EH (cell line): Measurements from ENCODE around the gene ACP5.
"Not testable (repeated sequence)": the region's sequence is repeated elsewhere in the genome, so short reads cannot be mapped to it uniquely, and the experiment has no call there.

ENCODE experiments used
- DNase-seq: peaks from one replicate; pipeline ENCODE4 v3.0.0-alpha.2; 2015; ENCODE audit warnings: low read depth

ACP5 gene

GRCh38 chr19:11577451-11578257 is at the start of gene ACP5:
Gene ACP5, minus strand, starts transcription at chr19:11577645. Its CDS starts 328 bp downstream, at chr19:11577317.
- DNase-seq = peak; percentile 44

GRCh38 chr19:11626252-11626651 is 48.8 kb upstream of the ACP5 start:
- DNase-seq = no peak

- peak; percentile 78 for DNase-seq
Measured at GRCh38 chr19:11624069-11624463, 46.6 kb upstream of the ACP5 start.

DNA sequence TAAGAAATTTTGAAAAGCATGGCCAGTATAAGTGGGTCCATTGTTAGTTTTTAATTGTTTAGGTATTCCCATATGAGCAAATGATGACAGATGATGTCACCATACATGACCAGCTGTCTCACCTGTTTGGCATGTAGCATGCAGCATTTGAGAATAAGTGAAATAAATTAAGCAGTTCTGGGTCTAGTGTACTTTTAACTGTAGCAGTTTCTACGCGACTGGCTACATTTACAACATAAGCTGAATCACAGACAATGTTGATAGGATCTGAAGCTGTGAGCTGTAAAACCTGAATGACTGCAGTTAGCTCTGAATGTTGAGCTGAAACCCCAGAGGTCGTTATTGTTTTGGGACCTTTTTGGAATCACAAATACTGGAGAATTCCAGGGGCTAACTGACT is 45.0 kb upstream of the ACP5 start:
- peak; percentile 16 for DNase-seq

- no peak for DNase-seq
Measured at GRCh38 chr19:11620553-11620952, 43.1 kb upstream of the ACP5 start.

GRCh38 chr19:11617180-11618062 is 40.0 kb upstream of the ACP5 start:
- no peak for DNase-seq

DNA sequence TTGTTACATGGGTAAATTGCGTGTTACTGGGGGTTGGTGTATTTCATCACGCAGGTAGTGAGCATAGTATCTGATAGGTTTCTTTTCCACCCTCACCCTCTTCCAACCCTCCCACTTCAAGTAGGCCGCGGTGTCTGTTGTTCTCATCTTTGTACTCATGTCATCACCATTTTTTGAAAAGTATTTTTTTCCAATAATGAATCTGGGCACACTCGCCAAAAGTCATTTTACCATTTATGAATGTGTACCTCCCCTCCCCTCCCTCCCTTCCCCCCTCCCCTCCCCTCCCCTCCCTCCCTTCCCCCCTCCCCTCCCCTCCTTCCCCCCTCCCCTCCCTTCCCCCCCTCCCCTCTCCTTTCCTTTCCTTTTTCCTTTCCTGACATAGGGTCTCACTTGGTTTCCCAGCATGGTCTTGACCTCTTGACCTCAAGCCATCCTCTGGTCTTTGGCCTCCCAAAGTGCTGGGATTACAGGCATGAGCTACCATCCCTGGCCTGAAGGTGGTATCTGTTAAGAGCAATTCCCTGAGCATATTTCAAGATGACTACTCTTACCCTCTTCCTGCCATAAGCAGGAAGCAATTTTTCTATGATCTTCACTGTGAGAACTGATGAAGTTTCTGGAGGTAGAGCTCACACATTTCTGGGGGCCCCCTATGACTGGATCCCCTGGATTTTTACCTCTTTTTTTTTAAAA is 35.5 kb upstream of the ACP5 start:
- no peak for DNase-seq

DNA sequence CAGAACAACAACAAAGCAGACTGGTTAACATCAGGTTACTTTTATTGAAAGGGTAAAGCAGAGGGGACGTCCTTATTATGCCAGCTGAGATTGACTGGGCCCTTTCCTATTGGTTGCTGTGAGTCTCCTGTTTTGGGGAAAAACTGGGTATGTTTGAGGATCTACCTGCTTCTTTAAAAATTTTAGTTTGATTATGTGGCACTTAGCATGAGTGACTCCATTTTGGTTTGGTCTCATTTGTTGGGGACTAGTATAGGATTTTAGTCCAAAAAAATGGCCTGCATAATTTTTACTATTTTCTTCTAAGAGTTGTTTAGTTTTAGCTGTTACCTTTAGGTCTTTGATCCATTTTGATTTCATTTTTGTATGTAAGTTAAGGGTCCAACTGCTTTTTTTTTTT is 34.3 kb upstream of the ACP5 start:
- no peak for DNase-seq

- DNase-seq = no peak
Measured at GRCh38 chr19:11606484-11606883, 29.0 kb upstream of the ACP5 start.

DNA sequence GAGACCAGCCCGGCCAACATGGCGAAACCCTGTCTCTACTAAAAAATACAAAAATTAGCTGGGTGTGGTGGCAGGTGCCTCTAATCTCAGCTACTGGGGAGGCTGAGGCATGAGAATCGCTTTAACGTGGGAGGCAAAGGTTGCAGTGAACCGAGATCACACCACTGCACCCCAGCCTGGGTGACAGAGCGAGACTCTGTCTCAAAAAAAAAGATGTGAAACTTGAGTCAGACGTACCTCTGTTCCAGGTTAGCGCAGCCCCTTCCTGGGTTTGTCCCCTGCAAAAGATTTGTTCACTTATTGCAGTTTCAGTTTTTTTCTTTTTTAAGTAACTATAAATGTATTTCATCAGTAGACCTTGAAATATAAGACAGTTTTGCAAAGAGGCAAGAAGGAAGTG is 22.3 kb upstream of the ACP5 start:
- not testable (repeated sequence) for DNase-seq

GRCh38 chr19:11598746-11599145 is 21.3 kb upstream of the ACP5 start:
- no peak for DNase-seq

DNA sequence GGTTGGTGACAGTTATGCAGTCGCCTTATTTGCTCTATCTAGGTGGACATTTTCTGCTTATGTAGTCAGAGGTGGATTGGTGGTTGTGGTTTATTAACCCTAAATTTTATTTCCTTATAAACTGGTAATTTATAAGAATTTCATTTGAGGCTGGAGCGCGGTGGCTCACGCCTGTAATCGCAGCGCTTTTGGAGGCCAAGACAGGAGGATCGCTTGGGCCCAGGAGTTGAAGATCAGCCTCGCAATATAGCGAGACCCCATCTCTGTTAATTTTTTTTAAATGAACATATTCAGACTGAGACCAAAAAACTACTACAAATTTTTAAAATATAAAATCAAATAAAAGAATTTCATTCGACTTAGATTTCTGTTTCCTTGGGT is 20.6 kb upstream of the ACP5 start:
- no peak for DNase-seq

DNA sequence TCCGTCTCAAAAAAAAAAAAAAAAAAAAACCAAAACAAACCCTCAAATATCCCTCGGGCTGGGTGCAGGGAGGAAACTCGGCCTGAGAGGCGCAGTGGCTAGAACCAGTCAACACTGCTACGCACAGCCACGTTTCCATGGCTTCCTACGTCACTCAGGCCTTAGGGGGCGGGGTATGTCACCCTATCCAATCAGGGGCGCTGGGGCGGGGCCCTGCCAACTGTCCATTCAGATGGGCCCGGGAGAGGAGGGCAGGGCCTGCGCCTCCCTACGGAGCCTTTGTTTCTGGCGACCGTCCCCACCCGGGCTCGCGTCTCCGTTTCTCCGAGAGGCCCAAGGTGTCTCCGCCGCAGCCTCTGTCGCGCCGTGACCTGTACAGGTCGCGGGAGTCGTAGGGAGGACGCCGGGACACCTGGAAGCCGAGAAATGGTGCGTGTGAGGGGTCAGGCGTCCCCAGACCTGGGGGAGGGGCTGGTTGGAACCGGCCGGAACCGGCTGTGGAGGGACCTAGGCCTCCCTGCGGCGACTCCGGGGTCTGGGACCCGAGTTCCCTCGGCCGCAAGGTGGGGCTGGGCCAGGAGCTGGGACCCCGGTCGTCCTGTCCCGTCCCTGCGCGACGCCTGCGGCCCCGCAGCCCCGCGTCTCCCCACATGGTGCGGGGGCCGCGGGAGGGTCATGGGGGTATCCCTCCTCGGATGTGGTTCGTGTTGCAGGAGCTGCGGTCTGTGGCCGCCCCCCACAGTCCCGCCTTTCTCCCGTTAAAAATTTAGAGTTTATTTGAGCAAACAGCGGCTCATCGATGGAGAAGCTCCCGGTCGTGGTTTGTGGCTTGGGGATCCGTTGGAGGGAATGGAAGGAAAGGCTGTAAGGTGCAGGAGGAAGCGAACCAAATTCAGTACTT is 20.0 kb upstream of the ACP5 start, which contains the start of gene ZNF627:
Gene ZNF627 (plus strand): TSS at position 282 of the 901 bp plus-strand sequence. CDS start 145 bp downstream, at position 427.
- peak; percentile 99 for DNase-seq

GRCh38 chr19:11596156-11596555 is 18.7 kb upstream of the ACP5 start:
- no peak for DNase-seq

GRCh38 chr19:11594084-11594483 is 16.6 kb upstream of the ACP5 start:
- DNase-seq = no peak

DNA sequence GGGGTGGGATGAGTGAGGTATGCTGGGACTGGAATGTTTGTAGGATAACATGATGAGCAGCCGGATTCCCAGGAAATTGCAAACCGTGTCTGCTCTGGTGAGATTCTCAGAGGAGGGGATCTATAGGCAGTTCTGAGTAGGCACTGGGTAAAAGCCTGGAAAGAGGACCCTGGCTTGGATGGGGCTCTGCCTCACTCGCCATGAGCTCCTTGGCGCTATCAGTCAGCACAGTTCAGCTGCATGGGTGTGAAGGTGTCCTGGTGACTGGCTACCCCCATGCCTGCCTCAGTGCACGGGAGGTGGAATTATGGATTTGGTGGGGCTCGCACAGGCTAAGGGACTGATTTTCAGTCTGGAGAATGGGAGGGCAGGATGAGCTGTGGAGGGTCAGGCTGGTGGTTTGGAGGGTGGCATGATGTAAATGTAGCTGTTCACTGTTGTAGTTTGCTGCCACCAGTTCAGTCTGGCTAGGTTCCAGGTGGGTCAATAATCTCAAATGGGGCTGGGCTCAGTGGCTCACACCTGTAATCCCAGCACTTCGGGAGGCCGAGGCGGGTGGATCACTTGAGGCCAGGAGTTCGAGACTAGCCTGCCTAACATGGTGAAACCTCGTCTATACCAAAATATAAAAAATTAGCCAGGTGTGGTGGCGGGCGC is 10.7 kb upstream of the ACP5 start:
- no peak for DNase-seq

DNA sequence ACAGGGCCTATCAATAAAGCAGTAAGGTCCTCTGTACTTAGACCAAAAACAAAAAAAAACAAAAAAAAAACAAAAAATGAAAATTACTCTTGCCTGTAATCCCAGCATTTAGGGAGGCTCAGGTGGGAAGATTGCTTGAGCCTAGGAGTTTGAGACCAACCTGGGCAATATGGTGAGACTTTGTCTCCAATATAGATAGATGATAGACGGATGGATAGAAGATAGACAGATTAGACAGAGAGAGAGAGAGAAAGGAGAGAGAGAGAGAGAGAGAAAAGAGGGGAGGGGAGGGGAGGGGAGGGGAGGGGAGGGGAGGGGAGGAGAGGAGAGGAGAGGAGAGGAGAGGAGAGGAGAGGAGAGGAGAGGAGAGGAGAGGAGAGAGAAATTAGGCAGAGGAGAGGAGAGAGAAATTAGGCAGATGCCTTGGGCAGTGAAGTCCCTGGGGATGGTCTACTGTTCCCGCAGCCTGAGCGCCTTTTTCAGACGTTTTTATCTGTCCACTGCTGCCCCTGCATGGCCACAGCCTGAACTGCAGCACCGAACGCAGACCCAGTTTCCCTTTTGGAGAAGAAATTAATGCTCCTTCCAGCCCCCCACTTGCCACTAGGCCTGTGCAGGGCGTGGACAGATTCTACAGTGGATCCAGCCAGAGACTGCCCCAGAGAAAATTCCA is 10.0 kb upstream of the ACP5 start:
- DNase-seq = peak; percentile 75

- no peak for DNase-seq
Measured at GRCh38 chr19:11586331-11586730, 8.9 kb upstream of the ACP5 start.

DNA sequence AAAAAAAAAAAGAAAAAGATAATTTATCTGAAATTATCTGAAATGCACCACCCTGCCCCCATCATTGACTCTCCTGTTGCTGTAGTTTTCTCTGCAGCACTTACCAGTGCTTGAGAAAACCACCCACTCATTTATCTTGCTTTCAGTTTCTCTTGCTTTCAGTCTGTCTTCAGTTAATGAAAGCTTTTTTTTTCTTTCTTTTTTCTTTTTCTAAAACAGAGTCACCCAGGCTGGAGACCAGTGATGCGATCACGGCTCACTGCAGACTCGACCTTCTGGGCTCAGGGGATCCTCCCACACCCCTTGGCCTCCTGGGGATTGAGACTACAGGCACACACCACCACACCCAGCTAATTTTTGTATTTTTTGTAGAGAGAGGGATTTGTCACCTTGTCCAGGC is 4.3 kb upstream of the ACP5 start:
- peak; percentile 20 for DNase-seq

- DNase-seq = no peak
Measured at GRCh38 chr19:11580116-11580515, 2.7 kb upstream of the ACP5 start.
